Endothelial cell of umbilical vein (primary cell): Measurements from ENCODE around the gene PTBP3. TPM values are rescaled to one million over a fixed set of nuclear protein-coding genes. Genes with fewer than 3 reads are reported as not detected.
"Not testable (repeated sequence)": the region's sequence is repeated elsewhere in the genome, so short reads cannot be mapped to it uniquely, and the experiment has no call there.

Experiments
- BruUV-seq: library from RNA; stranded (reverse); fragments of 400-500 nt; replicated peaks from 2 replicates; lab custom pipeline; 2021; lab: Mats Ljungman, UMichigan
- CTCF ChIA-PET: fragments of 300-600, 350-600 bp; sonication (Branson Sonifier 250); formaldehyde crosslinking; loops from one replicate; lab custom pipeline; 2021; ENCODE audit warnings: antibody characterized with exemption, inconsistent platforms; lab: Charles Lee
- POLR2A ChIA-PET: fragments of 300-600, 350-600 bp; sonication (Branson Sonifier 250); formaldehyde crosslinking; loops from one replicate; lab custom pipeline; 2021; ENCODE audit warnings: antibody characterized with exemption, inconsistent platforms; lab: Charles Lee
- DNase-seq: peaks from one replicate; pipeline ENCODE4 v3.0.0-alpha.2; 2011; ENCODE audit warnings: low read depth, low spot score
- FAIRE-seq: peaks from 2 replicates; lab custom pipeline; 2011; peaks lifted over from hg19 to GRCh38; lab: Jason Lieb, UNC
- H2AFZ ChIP-seq: 2 replicates; pipeline ENCODE4 v1.6.0; 2012; ENCODE audit warnings: low read depth, low read length, control low read depth, inconsistent platforms
- H3K27ac ChIP-seq: 2 replicates; pipeline ENCODE4 v1.5.1; 2011; ENCODE audit warnings: low read depth, mild to moderate bottlenecking, control low read depth, low read length, moderate library complexity; ENCODE audit not compliant: insufficient read depth
- H3K27me3 ChIP-seq, 2 experiments: 2 replicates each; pipeline versions ENCODE4 v1.6.0 to v1.6.1; 2011; ENCODE audit warnings: low read length in 2 of 2, mixed read lengths in 1 of 2; ENCODE audit not compliant: control insufficient read depth in 2 of 2, insufficient read depth in 2 of 2
- H3K36me3 ChIP-seq, 2 experiments: 2 replicates in 1 of 2; 3 replicates in 1 of 2; pipeline ENCODE4 v1.5.1; 2011; ENCODE audit warnings: low read length in 2 of 2, mild to moderate bottlenecking in 1 of 2, moderate library complexity in 1 of 2; ENCODE audit not compliant: control insufficient read depth in 2 of 2, insufficient read depth in 2 of 2; ENCODE audit errors: extremely low read depth in 1 of 2
- H3K4me1 ChIP-seq: 3 replicates; pipeline ENCODE4 v1.5.1; 2011; ENCODE audit warnings: mild to moderate bottlenecking, low read length; ENCODE audit not compliant: control insufficient read depth, insufficient read depth; ENCODE audit errors: extremely low read depth
- H3K4me2 ChIP-seq: 2 replicates; pipeline ENCODE4 v1.6.1; 2011; ENCODE audit warnings: low read length, control low read depth, mixed read lengths; ENCODE audit not compliant: insufficient read depth
- H3K4me3 ChIP-seq, 3 experiments: fragments of 200-600 bp in 1 of 3; sonication (generic), shearing (Covaris generic) in 1 of 3; replicated peaks in 1 of 3; 2 replicates each; pipeline ENCODE4 v1.5.1; 2011 to 2016; ENCODE audit warnings: control low read depth in 3 of 3, low read length in 3 of 3, mild to moderate bottlenecking in 2 of 3, inconsistent platforms in 1 of 3, low read depth in 1 of 3, moderate library complexity in 1 of 3; ENCODE audit not compliant: insufficient read depth in 1 of 3
- H3K79me2 ChIP-seq: 2 replicates; pipeline ENCODE4 v1.6.0; 2012; ENCODE audit warnings: low read length, inconsistent platforms; ENCODE audit not compliant: control insufficient read depth, insufficient read depth
- H3K9ac ChIP-seq: replicated peaks from 2 replicates; pipeline ENCODE3; 2011; ENCODE audit warnings: low read length, control low read depth; ENCODE audit not compliant: insufficient read depth; ENCODE audit errors: extremely low read depth
- H3K9me1 ChIP-seq: replicated peaks from 3 replicates; pipeline ENCODE4 v1.6.0; 2011; ENCODE audit warnings: mild to moderate bottlenecking, low read length; ENCODE audit not compliant: control insufficient read depth, insufficient read depth; ENCODE audit errors: extremely low read depth
- H3K9me3 ChIP-seq: replicated peaks from 2 replicates; pipeline ENCODE4 v1.5.1; 2012; ENCODE audit warnings: low read length, inconsistent platforms; ENCODE audit not compliant: control insufficient read depth, insufficient read depth
- H4K20me1 ChIP-seq: replicated peaks from 2 replicates; pipeline ENCODE3; 2011; ENCODE audit warnings: mild to moderate bottlenecking, low read length; ENCODE audit not compliant: control insufficient read depth, insufficient read depth; ENCODE audit errors: extremely low read depth
- CTCF ChIP-seq, 2 donors: IDR thresholded peaks; 1 replicate in 1 of 2; 2 replicates in 1 of 2; pipeline ENCODE4 v1.5.1; 2011; ENCODE audit warnings: low read length in 2 of 2, mild to moderate bottlenecking in 2 of 2, moderate library complexity in 2 of 2, control low read depth in 1 of 2, inconsistent platforms in 1 of 2, low read depth in 1 of 2; ENCODE audit not compliant: insufficient read depth in 1 of 2; ENCODE audit errors: extremely low read depth in 1 of 2
- FOS ChIP-seq: IDR thresholded peaks from 2 replicates; pipeline ENCODE4 v1.6.1; 2011; ENCODE audit warnings: mild to moderate bottlenecking, low read length, moderate library complexity, borderline replicate concordance; ENCODE audit not compliant: insufficient read depth
- GATA2 ChIP-seq: IDR thresholded peaks from 2 replicates; pipeline ENCODE4 v1.7.0; 2011; ENCODE audit warnings: low read depth, mild to moderate bottlenecking, moderate library complexity, mixed read lengths, low read length; ENCODE audit not compliant: insufficient read length, insufficient read depth
- JUN ChIP-seq: IDR thresholded peaks from 2 replicates; pipeline ENCODE4 v1.6.1; 2011; ENCODE audit warnings: borderline replicate concordance, low read depth; ENCODE audit not compliant: insufficient read length, insufficient read depth
- dilution Hi-C: fragments of 300-500 bp; cut with MboI; formaldehyde crosslinking; loops from one replicate; pipeline ENCODE4 v1.15.0; 2019; ENCODE audit warnings: low sequenced_read_pairs; ENCODE audit not compliant: extremely low pct_ligation_motif_present
- intact Hi-C: fragments of 100-400 bp; cut with micrococcal nuclease; formaldehyde crosslinking; loops from one replicate; pipeline ENCODE4 v1.10.0; 2022
- polyA plus RNA-seq, 4 experiments: library from polyadenylated mRNA; depleted of rRNA in 3 of 4; stranded (reverse) in 3 of 4; unstranded in 1 of 4; fragments of >200 nt; gene quantifications; 2 replicates each; pipeline versions ENCODE4 v1.2.1 to v1.2.3, GENCODE V29; 2011 to 2012; ENCODE audit warnings: missing spikeins in 1 of 4
- total RNA-seq: library from RNA; stranded (reverse); gene quantifications from 2 replicates; pipeline ENCODE4 v1.2.3, GENCODE V29; 2021

PTBP3 gene
- total and polyA plus RNA-seq, 2 donors (not counting 3 experiments of a cell fraction or from before 2014, with no cell fraction given) = 42.4 to 75.0 TPM

DNA sequence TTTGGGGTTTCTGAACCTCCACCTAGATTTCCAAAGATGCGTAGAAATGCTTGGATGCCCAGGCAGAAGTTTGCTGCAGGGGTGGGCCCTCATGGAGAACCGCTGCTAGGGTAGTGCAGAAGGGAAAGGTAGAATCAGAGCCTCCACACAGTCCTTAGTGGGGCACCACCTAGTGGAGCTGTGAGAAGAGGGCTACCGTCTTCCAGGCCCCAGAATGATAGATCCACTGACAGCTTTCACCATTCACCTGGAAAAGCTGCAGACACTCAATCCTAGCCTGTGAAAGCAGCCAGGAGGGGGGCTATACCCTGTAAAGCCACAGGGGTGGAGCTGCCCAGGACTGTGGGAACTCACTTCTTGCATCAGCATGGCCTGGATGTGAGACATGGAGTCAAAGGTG lies 33.2 kb upstream of the PTBP3 start:
- Histone ChIP-seq H3K27ac (no peak overlapping the region), H3K4me3 (no peak overlapping the region), H2AFZ (no peak overlapping the region), H3K79me2 (no peaks in the 10 kb centered on the region), H3K4me2 (no peak overlapping the region), H3K27me3 (no peaks in the 10 kb centered on the region), H3K9ac (no peak overlapping the region), H4K20me1 (no peaks in the 10 kb centered on the region), H3K4me1 (no peaks in the 10 kb centered on the region), H3K9me3 (no peaks in the 10 kb centered on the region), H3K9me1 (no peaks in the 10 kb centered on the region), H3K36me3 (no peaks in the 10 kb centered on the region)
- CTCF ChIA-PET = interaction anchor here (0.7 to 3.0 kb wide), 12 partner anchors 12 to 607 kb away, joined by 3 to 14 read pairs (median 4); partner anchors contain the start of gene HSDL2
- dilution Hi-C loops = no loop called here
- intact Hi-C loops = loop anchor here (10.0 kb wide), 1 partner anchor 772 kb away; the partner anchor contains the start of gene PTGR1
- no peak for FAIRE-seq
- TF ChIP-seq FOS (no peak), CTCF (IDR thresholded peaks at IDR 0.05; ENCODE audit: extremely low read depth in 1 of 2, insufficient read depth in 1 of 2, low read depth in 1 of 2, low read length in 2 of 2) (peak in 1 of 2 donors; percentile 24), GATA2 (no peak), JUN (no peak)
- POLR2A ChIA-PET = interaction anchor here (1.1 kb wide), 1 partner anchor 12 kb away, joined by 4 read pairs; no protein-coding TSS in a partner anchor
- no peak for DNase-seq
- no TSS peak for BruUV-seq

DNA sequence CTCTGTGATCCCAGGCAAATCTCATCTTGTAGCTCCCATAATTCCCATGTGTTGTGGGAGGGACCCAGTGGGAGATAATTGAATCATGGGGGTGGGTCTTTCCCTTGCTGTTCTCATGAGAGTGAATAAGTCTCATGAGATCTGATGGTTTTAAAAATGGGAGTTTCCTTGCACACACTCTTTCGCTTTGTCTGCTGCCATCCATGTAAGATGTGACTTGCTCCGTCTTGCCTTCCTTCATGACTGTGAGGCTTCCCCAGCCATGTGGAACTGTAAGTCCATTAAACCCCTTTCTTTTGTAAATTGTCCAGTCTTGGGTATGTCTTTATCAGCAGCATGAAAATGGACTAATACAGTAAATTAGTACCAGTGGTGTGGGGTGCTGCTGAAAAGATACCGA lies 31.8 kb upstream of the PTBP3 start:
- FAIRE-seq, H3K9me3 ChIP-seq, H4K20me1 ChIP-seq, BruUV-seq, H2AFZ ChIP-seq, H3K4me3 ChIP-seq, H3K79me2 ChIP-seq, dilution Hi-C loops, H3K4me2 ChIP-seq, DNase-seq, H3K36me3 ChIP-seq, POLR2A ChIA-PET, H3K27me3 ChIP-seq, H3K27ac ChIP-seq, H3K9me1 ChIP-seq, H3K4me1 ChIP-seq, H3K9ac ChIP-seq: not testable (repeated sequence)
- CTCF ChIA-PET = interaction anchor here (1.0 to 3.0 kb wide), 3 partner anchors 20 to 268 kb away, joined by 3 to 14 read pairs (median 3); no protein-coding TSS in a partner anchor
- intact Hi-C loops = loop anchor here (10.0 kb wide), 1 partner anchor 770 kb away; the partner anchor contains the start of gene PTGR1
